Nephron (organoid): ENCODE data around the gene MSI2.

Experiments used
- H3K27ac Mint-ChIP-seq, 3 experiments: 2 replicates each; pipeline ENCODE4 v1.8.0; 2020; ENCODE audit warnings: mixed read lengths in 3 of 3, mild to moderate bottlenecking in 2 of 3, moderate library complexity in 1 of 3
- H3K27me3 Mint-ChIP-seq: 2 replicates; pipeline ENCODE4 v1.8.0; 2021; ENCODE audit warnings: low read depth, mild to moderate bottlenecking, moderate library complexity, mixed read lengths
- H3K36me3 Mint-ChIP-seq: 2 replicates; pipeline ENCODE4 v1.8.0; 2020; ENCODE audit warnings: low read depth, mixed read lengths
- H3K4me1 Mint-ChIP-seq: 2 replicates; pipeline ENCODE4 v1.8.0; 2020; ENCODE audit warnings: mixed read lengths
- H3K4me3 Mint-ChIP-seq, 3 experiments: 2 replicates each; pipeline ENCODE4 v1.8.0; 2020; ENCODE audit warnings: mild to moderate bottlenecking in 3 of 3, mixed read lengths in 3 of 3, moderate library complexity in 2 of 3
- H3K9me3 Mint-ChIP-seq: 2 replicates; pipeline ENCODE4 v1.8.0; 2020; ENCODE audit warnings: mixed read lengths
- CTCF ChIP-seq, 3 experiments: fragments of 200-600 bp; sonication (generic); IDR thresholded peaks; one replicate each; pipeline ENCODE4 v1.5.0; 2021; ENCODE audit warnings: antibody characterized with exemption in 3 of 3; ENCODE audit not compliant: unreplicated experiment in 3 of 3

Gene MSI2

GRCh38 chr17:57438066-57438731 is 181.9 kb downstream of the MSI2 start:
- Mint-ChIP-seq H3K36me3 (peaks cover 4% of the 10 kb centered on the region), H3K27me3 (peaks cover 38% of the 10 kb centered on the region), H3K9me3 (no peaks in the 10 kb centered on the region), H3K4me1 (peaks cover 59% of the 10 kb centered on the region), H3K4me3 (no peak overlapping the region), H3K27ac (peak overlapping the region in 2 of 3 experiments; percentile 56 to 65)
- TF ChIP-seq CTCF (IDR thresholded peaks at IDR 0.05; ENCODE audit: unreplicated experiment in 3 of 3) = no peak

GRCh38 chr17:57439651-57440050 is 183.3 kb downstream of the MSI2 start:
- Mint-ChIP-seq H3K9me3 (no peaks in the 10 kb centered on the region), H3K4me3 (no peak overlapping the region), H3K36me3 (peaks cover under 1% of the 10 kb centered on the region), H3K4me1 (peaks cover 68% of the 10 kb centered on the region), H3K27ac (peak overlapping the region; percentile 92 to 94 (median 93)), H3K27me3 (peaks cover 30% of the 10 kb centered on the region)
- TF ChIP-seq CTCF (IDR thresholded peaks at IDR 0.05; ENCODE audit: unreplicated experiment in 3 of 3) = no peak

- no peaks in the 10 kb centered on the region for H3K36me3 Mint-ChIP-seq
- peaks cover 32% of the 10 kb centered on the region for H3K27me3 Mint-ChIP-seq
- H3K4me1 Mint-ChIP-seq = peaks cover 77% of the 10 kb centered on the region
- peak overlapping the region in 2 of 3 experiments; percentile 29 to 50 for H3K4me3 Mint-ChIP-seq
- no peaks in the 10 kb centered on the region for H3K9me3 Mint-ChIP-seq
- peak; percentile 52 to 64 (median 56) for TF ChIP-seq CTCF (IDR thresholded peaks at IDR 0.05; ENCODE audit: unreplicated experiment in 3 of 3)
- H3K27ac Mint-ChIP-seq = peak overlapping the region; percentile 92 to 94 (median 93)
These were observed 184.4 kb downstream of the MSI2 start for GRCh38 chr17:57440522-57441269.

- peak overlapping the region in 2 of 3 experiments; percentile 12 to 15 for H3K4me3 Mint-ChIP-seq
- no peak for TF ChIP-seq CTCF (IDR thresholded peaks at IDR 0.05; ENCODE audit: unreplicated experiment in 3 of 3)
- H3K36me3 Mint-ChIP-seq = no peaks in the 10 kb centered on the region
- H3K4me1 Mint-ChIP-seq = peaks cover 77% of the 10 kb centered on the region
- no peaks in the 10 kb centered on the region for H3K9me3 Mint-ChIP-seq
- peaks cover 32% of the 10 kb centered on the region for H3K27me3 Mint-ChIP-seq
- peak overlapping the region; percentile 92 to 94 (median 93) for H3K27ac Mint-ChIP-seq
These were observed 184.9 kb downstream of the MSI2 start for GRCh38 chr17:57441270-57441600.

- H3K4me3 Mint-ChIP-seq = peak overlapping the region in 2 of 3 experiments; percentile 24 to 29
- H3K4me1 Mint-ChIP-seq = peaks cover 75% of the 10 kb centered on the region
- no peaks in the 10 kb centered on the region for H3K36me3 Mint-ChIP-seq
- peaks cover 28% of the 10 kb centered on the region for H3K27me3 Mint-ChIP-seq
- TF ChIP-seq CTCF (IDR thresholded peaks at IDR 0.05; ENCODE audit: unreplicated experiment in 3 of 3) = no peak
- H3K9me3 Mint-ChIP-seq = no peaks in the 10 kb centered on the region
- H3K27ac Mint-ChIP-seq = peak overlapping the region; percentile 92 to 94 (median 93)
These were observed 186.1 kb downstream of the MSI2 start for GRCh38 chr17:57442401-57442823.
